SK-N-SH treated with all-trans-retinoic acid at 6 μM for 48 hours (cell line): ENCODE measurements around the gene MTHFD2L.

Experiments used
- ATAC-seq: fragments of 200-7000 bp; cut with Tn5 transposase; 3 replicates; pipeline ENCODE4 v1.9.1; 2020; ENCODE audit warnings: mild to moderate bottlenecking, moderate library complexity
- ARNTL ChIP-seq: fragments of 450-650 bp; formaldehyde crosslinking; IDR thresholded peaks from 2 replicates; pipeline ENCODE4 v1.5.0; 2020; ENCODE audit warnings: low read depth, mild to moderate bottlenecking, moderate library complexity, borderline replicate concordance
- BACH2 ChIP-seq: fragments of 250-450 bp; sonication (Bioruptor Pico); IDR thresholded peaks from 2 replicates; pipeline ENCODE4 v1.9.0; 2021; ENCODE audit warnings: mild to moderate bottlenecking, borderline replicate concordance
- CSDC2 ChIP-seq: fragments of 250-450 bp; sonication (Bioruptor Pico); IDR thresholded peaks from 2 replicates; pipeline ENCODE4 v1.5.0; 2020; ENCODE audit warnings: mild to moderate bottlenecking, moderate library complexity
- ESRRG ChIP-seq: fragments of 250-450 bp; sonication (Bioruptor Pico); IDR thresholded peaks from 2 replicates; pipeline ENCODE4 v1.6.1; 2021; ENCODE audit warnings: mild to moderate bottlenecking
- GLIS3 ChIP-seq: fragments of 250-450 bp; sonication (Bioruptor Pico); IDR thresholded peaks from 2 replicates; pipeline ENCODE4 v1.5.0; 2020; ENCODE audit warnings: mild to moderate bottlenecking, moderate library complexity
- ISL1 ChIP-seq: fragments of 250-450 bp; sonication (Bioruptor Pico); IDR thresholded peaks from 2 replicates; pipeline ENCODE4 v2.1.2; 2022; ENCODE audit warnings: mild to moderate bottlenecking, moderate library complexity
- PPARA ChIP-seq: fragments of 250-450 bp; sonication (Bioruptor Pico); IDR thresholded peaks from 2 replicates; pipeline ENCODE4 v1.5.0; 2020; ENCODE audit warnings: mild to moderate bottlenecking, borderline replicate concordance
- RARB ChIP-seq: fragments of 250-450 bp; sonication (Bioruptor Pico); IDR thresholded peaks from 2 replicates; pipeline ENCODE4 v1.8.0; 2021; ENCODE audit warnings: mild to moderate bottlenecking, moderate library complexity
- TCF4 ChIP-seq: fragments of 250-450 bp; sonication (Bioruptor Pico); IDR thresholded peaks from 2 replicates; pipeline ENCODE4 v1.8.0; 2021; ENCODE audit warnings: mild to moderate bottlenecking, moderate library complexity, borderline replicate concordance
- TOX ChIP-seq: fragments of 250-450 bp; sonication (Bioruptor Pico); IDR thresholded peaks from 2 replicates; pipeline ENCODE4 v1.8.0; 2021; ENCODE audit warnings: mild to moderate bottlenecking, moderate library complexity, borderline replicate concordance
- ZC3H10 ChIP-seq: fragments of 250-450 bp; sonication (Bioruptor Pico); IDR thresholded peaks from 2 replicates; pipeline ENCODE4 v1.5.1; 2021; ENCODE audit warnings: mild to moderate bottlenecking, moderate library complexity
- ZFP3 ChIP-seq: fragments of 250-450 bp; sonication (Bioruptor Pico); IDR thresholded peaks from 2 replicates; pipeline ENCODE4 v1.5.0; 2020; ENCODE audit warnings: mild to moderate bottlenecking, moderate library complexity
- ZNF565 ChIP-seq: fragments of 450-650 bp; formaldehyde crosslinking; conservative IDR thresholded peaks from 2 replicates; pipeline ENCODE4 v1.5.0; 2020; ENCODE audit warnings: low read depth, mild to moderate bottlenecking, moderate library complexity
- ZNF70 ChIP-seq: fragments of 450-650 bp; formaldehyde crosslinking; IDR thresholded peaks from 2 replicates; pipeline ENCODE4 v1.5.0; 2020; ENCODE audit warnings: mild to moderate bottlenecking, moderate library complexity
- ZNF8 ChIP-seq: fragments of 450-650 bp; formaldehyde crosslinking; IDR thresholded peaks from 2 replicates; pipeline ENCODE4 v1.5.0; 2020; ENCODE audit warnings: mild to moderate bottlenecking, moderate library complexity
- TF ChIP-seq, protein P1 (sequence below): fragments of 250-450 bp; sonication (Bioruptor Pico); IDR thresholded peaks from 2 replicates; pipeline ENCODE4 v1.5.1; 2020; ENCODE audit warnings: low read depth, mild to moderate bottlenecking, moderate library complexity
- TF ChIP-seq, protein P2 (sequence below): fragments of 250-450 bp; sonication (Bioruptor Pico); IDR thresholded peaks from 2 replicates; pipeline ENCODE4 v1.8.0; 2020; ENCODE audit warnings: mild to moderate bottlenecking, moderate library complexity, borderline replicate concordance
- TF ChIP-seq, protein P3 (sequence below): fragments of 250-450 bp; sonication (Bioruptor Pico); IDR thresholded peaks from 2 replicates; pipeline ENCODE4 v1.5.0; 2020; ENCODE audit warnings: mild to moderate bottlenecking, moderate library complexity
- TF ChIP-seq, protein P4 (sequence below): fragments of 250-450 bp; sonication (Bioruptor Pico); IDR thresholded peaks from 2 replicates; pipeline ENCODE4 v1.5.1; 2021; ENCODE audit warnings: mild to moderate bottlenecking, moderate library complexity
- TF ChIP-seq, protein P5 (sequence below): fragments of 250-450 bp; sonication (Bioruptor Pico); IDR thresholded peaks from 2 replicates; pipeline ENCODE4 v1.8.0; 2021; ENCODE audit warnings: low read depth, mild to moderate bottlenecking, moderate library complexity, borderline replicate concordance

MTHFD2L gene

DNA sequence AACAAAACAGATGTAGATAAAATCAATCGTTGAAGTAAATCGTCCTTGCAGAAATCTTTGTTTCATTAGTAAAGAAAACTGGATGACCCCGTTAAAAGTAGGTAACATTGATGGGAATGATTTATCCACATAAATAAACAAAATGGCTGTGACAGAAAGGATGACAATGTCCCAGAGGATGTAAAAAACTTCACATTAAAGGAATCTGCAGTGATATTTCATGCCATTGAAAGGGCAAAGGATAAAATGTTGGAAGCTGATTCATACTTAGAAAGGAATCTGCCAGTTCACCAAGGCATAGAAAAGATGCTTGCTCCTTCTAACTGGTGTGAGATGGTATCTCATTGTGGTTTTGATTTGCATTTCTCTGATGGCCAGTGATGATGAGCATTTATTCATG is 126.1 kb downstream of the MTHFD2L start:
- peak; percentile 94 for ATAC-seq

DNA sequence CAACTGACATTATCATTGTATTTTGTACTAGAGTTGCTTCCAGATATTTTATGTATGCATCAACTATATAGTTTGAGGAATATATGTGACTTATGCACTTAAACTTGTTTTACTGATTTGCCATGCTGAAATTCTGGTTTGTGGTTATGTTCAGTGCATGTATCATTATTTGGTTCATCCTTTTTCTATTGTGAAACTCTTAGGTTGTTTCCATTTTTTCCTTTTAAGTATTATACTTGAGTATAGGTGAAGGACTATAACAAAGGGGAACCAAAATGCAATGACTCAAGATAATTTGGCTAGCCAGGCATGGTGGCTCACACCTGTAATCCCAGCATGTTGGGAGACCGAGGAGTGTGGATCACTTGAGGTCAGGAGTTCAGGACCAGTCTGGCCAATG is 129.2 kb downstream of the MTHFD2L start:
- TF ChIP-seq PPARA (no peak), ZNF565 (CRISPR knock-in tag) (no peak), ZNF70 (CRISPR knock-in tag) (no peak), TOX (CRISPR knock-in tag) (no peak), BACH2 (no peak), ZNF8 (CRISPR knock-in tag) (no peak), CSDC2 (CRISPR knock-in tag) (no peak), ZC3H10 (CRISPR knock-in tag) (no peak), TCF4 (no peak)
- TF ChIP-seq, protein P1, sequence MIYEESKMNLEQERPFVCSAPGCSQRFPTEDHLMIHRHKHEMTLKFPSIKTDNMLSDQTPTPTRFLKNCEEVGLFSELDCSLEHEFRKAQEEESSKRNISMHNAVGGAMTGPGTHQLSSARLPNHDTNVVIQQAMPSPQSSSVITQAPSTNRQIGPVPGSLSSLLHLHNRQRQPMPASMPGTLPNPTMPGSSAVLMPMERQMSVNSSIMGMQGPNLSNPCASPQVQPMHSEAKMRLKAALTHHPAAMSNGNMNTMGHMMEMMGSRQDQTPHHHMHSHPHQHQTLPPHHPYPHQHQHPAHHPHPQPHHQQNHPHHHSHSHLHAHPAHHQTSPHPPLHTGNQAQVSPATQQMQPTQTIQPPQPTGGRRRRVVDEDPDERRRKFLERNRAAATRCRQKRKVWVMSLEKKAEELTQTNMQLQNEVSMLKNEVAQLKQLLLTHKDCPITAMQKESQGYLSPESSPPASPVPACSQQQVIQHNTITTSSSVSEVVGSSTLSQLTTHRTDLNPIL (CRISPR knock-in tag), result no peak
- no peak for ATAC-seq

More for the DNA sequence above, 126.1 kb downstream of the MTHFD2L start:
- TF ChIP-seq, protein P2, sequence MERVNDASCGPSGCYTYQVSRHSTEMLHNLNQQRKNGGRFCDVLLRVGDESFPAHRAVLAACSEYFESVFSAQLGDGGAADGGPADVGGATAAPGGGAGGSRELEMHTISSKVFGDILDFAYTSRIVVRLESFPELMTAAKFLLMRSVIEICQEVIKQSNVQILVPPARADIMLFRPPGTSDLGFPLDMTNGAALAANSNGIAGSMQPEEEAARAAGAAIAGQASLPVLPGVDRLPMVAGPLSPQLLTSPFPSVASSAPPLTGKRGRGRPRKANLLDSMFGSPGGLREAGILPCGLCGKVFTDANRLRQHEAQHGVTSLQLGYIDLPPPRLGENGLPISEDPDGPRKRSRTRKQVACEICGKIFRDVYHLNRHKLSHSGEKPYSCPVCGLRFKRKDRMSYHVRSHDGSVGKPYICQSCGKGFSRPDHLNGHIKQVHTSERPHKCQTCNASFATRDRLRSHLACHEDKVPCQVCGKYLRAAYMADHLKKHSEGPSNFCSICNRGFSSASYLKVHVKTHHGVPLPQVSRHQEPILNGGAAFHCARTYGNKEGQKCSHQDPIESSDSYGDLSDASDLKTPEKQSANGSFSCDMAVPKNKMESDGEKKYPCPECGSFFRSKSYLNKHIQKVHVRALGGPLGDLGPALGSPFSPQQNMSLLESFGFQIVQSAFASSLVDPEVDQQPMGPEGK (CRISPR knock-in tag), result no peak
- TF ChIP-seq ISL1 (CRISPR knock-in tag), result peak; percentile 45; the same call in 1 of the 2 replicates
- no peak for TF ChIP-seq ZNF8 (CRISPR knock-in tag)
- TF ChIP-seq ZC3H10 (CRISPR knock-in tag), result no peak
- TF ChIP-seq GLIS3, result no peak
- no peak for TF ChIP-seq ZNF70 (CRISPR knock-in tag)

DNA sequence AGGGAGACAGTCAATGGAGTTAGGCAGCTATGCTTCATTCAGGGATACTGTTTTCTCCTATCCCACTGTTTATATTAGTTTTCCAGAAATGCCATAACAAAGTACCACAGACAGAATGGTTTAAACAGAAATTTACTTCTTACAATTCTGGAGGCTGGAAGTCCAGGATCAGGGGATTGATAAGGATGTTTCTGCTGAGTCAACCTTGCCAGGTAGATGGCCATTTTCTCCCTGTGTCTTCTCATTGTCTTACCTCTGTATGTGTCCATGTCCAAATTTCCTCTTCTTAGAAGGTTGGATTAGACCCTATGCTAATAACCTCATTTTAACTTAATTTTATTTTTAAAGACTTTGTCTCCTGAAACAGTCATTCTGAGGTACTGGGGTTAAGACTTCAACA is 129.9 kb downstream of the MTHFD2L start:
- TF ChIP-seq BACH2 (no peak), ZNF70 (CRISPR knock-in tag) (no peak), ESRRG (CRISPR knock-in tag) (no peak), ARNTL (no peak), PPARA (no peak), RARB (CRISPR knock-in tag) (no peak), ZFP3 (CRISPR knock-in tag) (no peak), ISL1 (CRISPR knock-in tag) (no peak), ZNF8 (CRISPR knock-in tag) (no peak), GLIS3 (no peak), CSDC2 (CRISPR knock-in tag) (no peak)
- TF ChIP-seq, protein P3, sequence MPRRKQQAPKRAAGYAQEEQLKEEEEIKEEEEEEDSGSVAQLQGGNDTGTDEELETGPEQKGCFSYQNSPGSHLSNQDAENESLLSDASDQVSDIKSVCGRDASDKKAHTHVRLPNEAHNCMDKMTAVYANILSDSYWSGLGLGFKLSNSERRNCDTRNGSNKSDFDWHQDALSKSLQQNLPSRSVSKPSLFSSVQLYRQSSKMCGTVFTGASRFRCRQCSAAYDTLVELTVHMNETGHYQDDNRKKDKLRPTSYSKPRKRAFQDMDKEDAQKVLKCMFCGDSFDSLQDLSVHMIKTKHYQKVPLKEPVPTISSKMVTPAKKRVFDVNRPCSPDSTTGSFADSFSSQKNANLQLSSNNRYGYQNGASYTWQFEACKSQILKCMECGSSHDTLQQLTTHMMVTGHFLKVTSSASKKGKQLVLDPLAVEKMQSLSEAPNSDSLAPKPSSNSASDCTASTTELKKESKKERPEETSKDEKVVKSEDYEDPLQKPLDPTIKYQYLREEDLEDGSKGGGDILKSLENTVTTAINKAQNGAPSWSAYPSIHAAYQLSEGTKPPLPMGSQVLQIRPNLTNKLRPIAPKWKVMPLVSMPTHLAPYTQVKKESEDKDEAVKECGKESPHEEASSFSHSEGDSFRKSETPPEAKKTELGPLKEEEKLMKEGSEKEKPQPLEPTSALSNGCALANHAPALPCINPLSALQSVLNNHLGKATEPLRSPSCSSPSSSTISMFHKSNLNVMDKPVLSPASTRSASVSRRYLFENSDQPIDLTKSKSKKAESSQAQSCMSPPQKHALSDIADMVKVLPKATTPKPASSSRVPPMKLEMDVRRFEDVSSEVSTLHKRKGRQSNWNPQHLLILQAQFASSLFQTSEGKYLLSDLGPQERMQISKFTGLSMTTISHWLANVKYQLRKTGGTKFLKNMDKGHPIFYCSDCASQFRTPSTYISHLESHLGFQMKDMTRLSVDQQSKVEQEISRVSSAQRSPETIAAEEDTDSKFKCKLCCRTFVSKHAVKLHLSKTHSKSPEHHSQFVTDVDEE (CRISPR knock-in tag), result no peak
- TF ChIP-seq, protein P2 (CRISPR knock-in tag), result no peak
- TF ChIP-seq, protein P4, sequence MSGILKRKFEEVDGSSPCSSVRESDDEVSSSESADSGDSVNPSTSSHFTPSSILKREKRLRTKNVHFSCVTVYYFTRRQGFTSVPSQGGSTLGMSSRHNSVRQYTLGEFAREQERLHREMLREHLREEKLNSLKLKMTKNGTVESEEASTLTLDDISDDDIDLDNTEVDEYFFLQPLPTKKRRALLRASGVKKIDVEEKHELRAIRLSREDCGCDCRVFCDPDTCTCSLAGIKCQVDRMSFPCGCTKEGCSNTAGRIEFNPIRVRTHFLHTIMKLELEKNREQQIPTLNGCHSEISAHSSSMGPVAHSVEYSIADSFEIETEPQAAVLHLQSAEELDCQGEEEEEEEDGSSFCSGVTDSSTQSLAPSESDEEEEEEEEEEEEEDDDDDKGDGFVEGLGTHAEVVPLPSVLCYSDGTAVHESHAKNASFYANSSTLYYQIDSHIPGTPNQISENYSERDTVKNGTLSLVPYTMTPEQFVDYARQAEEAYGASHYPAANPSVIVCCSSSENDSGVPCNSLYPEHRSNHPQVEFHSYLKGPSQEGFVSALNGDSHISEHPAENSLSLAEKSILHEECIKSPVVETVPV (CRISPR knock-in tag), result no peak
- TF ChIP-seq, protein P5, sequence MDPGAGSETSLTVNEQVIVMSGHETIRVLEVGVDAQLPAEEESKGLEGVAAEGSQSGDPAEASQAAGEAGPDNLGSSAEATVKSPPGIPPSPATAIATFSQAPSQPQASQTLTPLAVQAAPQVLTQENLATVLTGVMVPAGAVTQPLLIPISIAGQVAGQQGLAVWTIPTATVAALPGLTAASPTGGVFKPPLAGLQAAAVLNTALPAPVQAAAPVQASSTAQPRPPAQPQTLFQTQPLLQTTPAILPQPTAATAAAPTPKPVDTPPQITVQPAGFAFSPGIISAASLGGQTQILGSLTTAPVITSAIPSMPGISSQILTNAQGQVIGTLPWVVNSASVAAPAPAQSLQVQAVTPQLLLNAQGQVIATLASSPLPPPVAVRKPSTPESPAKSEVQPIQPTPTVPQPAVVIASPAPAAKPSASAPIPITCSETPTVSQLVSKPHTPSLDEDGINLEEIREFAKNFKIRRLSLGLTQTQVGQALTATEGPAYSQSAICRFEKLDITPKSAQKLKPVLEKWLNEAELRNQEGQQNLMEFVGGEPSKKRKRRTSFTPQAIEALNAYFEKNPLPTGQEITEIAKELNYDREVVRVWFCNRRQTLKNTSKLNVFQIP (CRISPR knock-in tag), result no peak
- TF ChIP-seq, all 23 proteins: peak for 0
- no peak for ATAC-seq
